H4 (cell line): Measurements from ENCODE around the gene QSOX1. TPM values are rescaled to one million over a fixed set of nuclear protein-coding genes. Genes with fewer than 3 reads are reported as not detected.

Experiments used
- DNase-seq: peaks from one replicate; pipeline ENCODE4 v3.0.0-alpha.2; 2015; ENCODE audit warnings: low spot score
- total RNA-seq: library from RNA; depleted of rRNA; stranded (reverse); fragments of >200 nt; shearing (Covaris generic); gene quantifications from 2 replicates; pipeline ENCODE4 v1.2.3, GENCODE V29; 2014; rRNA removed

QSOX1 gene
- total RNA-seq, 1 experiment from 2014 or later = 83.8 TPM

DNA sequence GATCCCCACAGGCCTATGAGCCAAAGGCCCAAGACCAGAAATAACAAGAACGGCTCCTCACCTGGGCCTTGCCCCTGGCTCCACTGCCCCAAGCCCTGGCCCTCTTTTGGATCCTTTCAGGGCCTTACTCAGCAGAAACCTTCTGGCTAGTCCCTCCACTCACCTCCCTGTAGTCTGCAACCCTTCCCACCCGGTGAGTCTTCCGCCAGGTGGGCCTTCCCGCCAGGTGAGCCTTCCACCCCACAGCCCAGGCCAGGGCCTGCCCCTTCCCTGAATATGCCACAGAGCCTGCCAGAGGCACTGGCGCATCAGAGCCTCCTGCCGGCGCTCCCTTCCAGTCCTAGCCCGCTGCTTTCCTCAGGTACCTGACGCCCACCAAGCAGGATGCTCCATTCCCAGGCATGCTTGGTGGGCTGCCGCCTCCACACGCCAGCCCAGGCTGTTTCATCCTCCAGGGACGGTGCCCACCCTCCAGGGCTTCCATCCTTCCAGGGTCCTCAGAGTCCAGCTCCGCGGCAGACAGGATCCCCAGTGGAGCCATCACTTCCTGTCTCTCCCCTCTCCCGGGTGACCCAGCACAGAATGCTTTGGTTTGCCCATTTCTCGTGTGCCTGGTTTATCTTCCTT, 96.3 kb downstream of the QSOX1 start:
- DNase-seq = no peak

DNA sequence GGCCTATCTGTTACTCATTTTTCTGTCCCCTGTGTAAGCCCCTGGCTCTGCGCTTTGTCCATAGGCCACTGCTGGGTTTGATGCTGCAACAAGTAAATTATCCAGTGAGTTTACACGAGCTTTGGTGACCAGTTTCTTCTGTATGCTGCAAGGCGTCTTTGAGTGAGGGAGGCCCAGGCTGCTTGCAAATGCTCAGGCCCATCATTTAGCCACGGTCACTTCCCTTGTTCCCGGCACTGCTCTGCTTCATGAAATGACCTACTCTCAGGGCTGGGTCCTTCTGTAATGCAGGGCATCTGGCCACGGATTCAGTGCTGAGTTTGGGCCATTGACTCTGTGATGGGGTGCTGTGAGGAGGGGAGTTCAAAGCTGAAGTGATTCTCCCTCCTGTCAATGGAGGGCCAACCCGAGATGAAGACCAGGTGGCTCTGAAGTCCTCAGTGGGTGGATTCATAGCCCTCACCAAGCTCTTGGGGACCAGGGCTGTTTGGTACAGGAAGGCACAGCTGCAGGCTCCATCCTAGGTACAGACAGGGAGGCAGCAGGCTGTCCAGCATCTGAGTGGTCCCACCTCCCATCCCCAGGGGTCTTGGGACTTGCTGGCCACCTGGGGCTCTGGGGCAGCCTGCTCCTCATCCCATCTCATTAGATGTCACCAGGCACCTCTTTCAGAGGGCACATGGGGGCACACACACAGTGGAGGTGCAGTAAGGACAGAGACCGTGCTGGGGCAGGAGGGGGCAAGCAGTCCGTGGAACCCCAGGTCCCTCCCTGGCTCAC, 97.0 kb downstream of the QSOX1 start:
- DNase-seq = no peak

DNA sequence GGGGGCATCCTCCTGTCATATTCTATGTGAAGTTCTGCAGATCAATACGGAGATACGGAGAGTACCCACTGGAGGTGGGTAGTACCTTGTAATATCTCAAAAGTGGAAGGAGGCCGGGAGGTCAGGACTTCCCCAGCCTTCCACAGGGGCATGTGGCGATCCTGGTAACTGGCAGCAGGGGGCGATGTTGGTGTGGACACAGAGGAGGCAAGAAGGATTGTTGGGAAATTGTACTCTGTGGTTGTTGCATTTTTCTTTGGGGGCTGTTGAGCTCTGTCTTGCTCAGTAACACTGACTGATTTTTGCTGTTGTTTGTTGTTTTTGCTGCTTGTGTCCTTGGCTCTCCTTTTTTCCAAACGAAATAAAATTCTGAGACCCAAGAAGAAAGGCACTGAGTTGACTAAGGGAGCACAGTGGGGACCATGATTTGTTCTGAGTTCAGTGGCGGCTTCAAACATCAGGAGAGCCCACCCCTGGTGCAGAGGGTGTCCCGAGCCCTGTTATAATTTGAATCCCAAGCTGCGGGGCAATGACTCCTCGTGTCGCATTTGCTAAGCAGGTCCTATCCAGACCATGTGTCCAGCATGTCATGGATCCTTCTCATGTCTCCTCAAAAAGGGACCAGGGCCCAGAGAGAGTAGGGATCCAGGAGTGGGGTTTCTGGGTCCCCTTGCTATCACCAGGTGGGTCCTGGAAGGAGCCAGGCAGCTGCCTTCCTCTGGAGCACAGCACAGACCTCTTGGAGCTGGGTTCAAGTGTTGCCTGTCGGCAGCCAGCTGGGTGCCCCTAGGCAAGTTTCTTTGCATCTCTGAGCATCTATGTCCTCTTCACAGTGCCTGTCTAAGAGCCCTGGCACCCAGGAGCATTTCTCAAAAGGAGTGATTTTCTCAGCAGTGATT, 98.2 kb downstream of the QSOX1 start:
- DNase-seq = peak; percentile 62

Other genes starting within 250 kb of the QSOX1 start
- gene CEP350, start 200.1 kb upstream of the QSOX1 start, total RNA-seq = 15.4 and 17.9 TPM in 2 replicates
- 0.15 TPM in 1 of 2 replicates, not detected in the other for gene LHX4, start 75.4 kb downstream of the QSOX1 start, total RNA-seq